HepG2 (cell line): ENCODE data around the gene NPHS1. TPM values are rescaled to one million over a fixed set of nuclear protein-coding genes. Genes with fewer than 3 reads are reported as not detected.

Experiments
- ATAC-seq: fragments of 200-7000 bp; cut with Tn5 transposase; 3 replicates; pipeline ENCODE4 v1.9.1; 2020; ENCODE audit warnings: mild to moderate bottlenecking, moderate library complexity
- BruUV-seq: library from RNA; stranded (reverse); fragments of 400-500 nt; replicated peaks from 2 replicates; lab custom pipeline; 2021; lab: Mats Ljungman, UMichigan
- CTCF ChIA-PET: fragments of 300-600 bp; formaldehyde crosslinking; extraction: SDS; loops from one replicate; lab custom pipeline; 2021; ENCODE audit warnings: low total read pairs, inconsistent platforms, low intra/inter-chr PET ratio; lab: Yijun Ruan, JAX
- POLR2A ChIA-PET: fragments of 350-600 bp; sonication (Branson Sonifier 250); formaldehyde crosslinking; loops from one replicate; lab custom pipeline; 2020; ENCODE audit warnings: antibody characterized with exemption, inconsistent platforms; lab: Yijun Ruan, JAX
- DNase-seq: peaks from one replicate; pipeline ENCODE4 v3.0.0-alpha.2; 2015; ENCODE audit warnings: low spot score
- FAIRE-seq: peaks from 3 replicates; lab custom pipeline; 2011; peaks lifted over from hg19 to GRCh38; lab: Jason Lieb, UNC
- H2AFZ ChIP-seq: one replicate; pipeline ENCODE4 v1.6.1; 2011; ENCODE audit warnings: low read length, inconsistent platforms
- H3K27ac ChIP-seq: fragments of 300-600 bp; 3 replicates; pipeline ENCODE4 v1.8.0; 2011; ENCODE audit warnings: mixed run types, mild to moderate bottlenecking, mixed read lengths, low read length, inconsistent platforms; ENCODE audit not compliant: insufficient read depth; ENCODE audit errors: extremely low read length
- H3K27me3 ChIP-seq, 2 experiments: fragments of 200-600 bp in 1 of 2; 2 replicates in 1 of 2; 3 replicates in 1 of 2; pipeline versions ENCODE4 v1.6.0 to v1.8.0; 2011; ENCODE audit warnings: low read length in 2 of 2, mild to moderate bottlenecking in 2 of 2, moderate library complexity in 2 of 2, inconsistent platforms in 1 of 2; ENCODE audit not compliant: insufficient read depth in 2 of 2, control insufficient read depth in 1 of 2
- H3K36me3 ChIP-seq, 2 experiments: fragments of 200-600 bp in 1 of 2; replicated peaks in 1 of 2; 2 replicates in 1 of 2; 3 replicates in 1 of 2; pipeline versions ENCODE4 v1.5.1 to v1.8.0; 2011; ENCODE audit warnings: low read length in 2 of 2, inconsistent platforms in 1 of 2; ENCODE audit not compliant: insufficient read depth in 2 of 2, control insufficient read depth in 1 of 2
- H3K4me1 ChIP-seq: 2 replicates; pipeline ENCODE4 v1.5.1; 2012; ENCODE audit warnings: low read length, inconsistent platforms; ENCODE audit not compliant: insufficient read depth
- H3K4me2 ChIP-seq: 2 replicates; pipeline ENCODE4 v1.6.0; 2011; ENCODE audit warnings: low read depth, low read length, inconsistent platforms
- H3K4me3 ChIP-seq, 3 experiments: fragments of 200-600 bp in 1 of 3; sonication (generic), shearing (Covaris generic) in 1 of 3; replicated peaks in 1 of 3; 2 replicates each; pipeline ENCODE4 v1.5.1; 2011 to 2016; ENCODE audit warnings: low read length in 3 of 3, inconsistent platforms in 2 of 3, low read depth in 2 of 3, mild to moderate bottlenecking in 2 of 3, control low read depth in 1 of 3, mixed read lengths in 1 of 3; ENCODE audit not compliant: insufficient read depth in 1 of 3
- H3K79me2 ChIP-seq: one replicate; pipeline ENCODE4 v1.6.1; 2011; ENCODE audit warnings: low read length, inconsistent platforms; ENCODE audit not compliant: insufficient read depth
- H3K9ac ChIP-seq: 2 replicates; pipeline ENCODE4 v1.6.0; 2011; ENCODE audit warnings: mild to moderate bottlenecking, low read depth, low read length, inconsistent platforms; ENCODE audit not compliant: insufficient read depth
- H3K9me3 ChIP-seq: 2 replicates; pipeline ENCODE4 v1.5.1; 2012; ENCODE audit warnings: mild to moderate bottlenecking, low read length
- H4K20me1 ChIP-seq: 2 replicates; pipeline ENCODE4 v1.6.0; 2011; ENCODE audit warnings: inconsistent platforms, mild to moderate bottlenecking, low read length, moderate library complexity; ENCODE audit not compliant: insufficient read depth
- ADNP ChIP-seq: sonication (generic); formaldehyde crosslinking; IDR thresholded peaks from 2 replicates; pipeline ENCODE4 v1.4.0; 2020; ENCODE audit warnings: missing genetic modification reagents
- ATF4 ChIP-seq, 2 experiments: fragments of 450-650 bp in 1 of 2; sonication (generic) in 1 of 2; formaldehyde crosslinking; IDR thresholded peaks; 2 replicates each; pipeline versions ENCODE4 v1.5.0 to v1.8.0; 2020 to 2022; ENCODE audit warnings: mild to moderate bottlenecking in 1 of 2, missing genetic modification reagents in 1 of 2
- GATA4 ChIP-seq: sonication (generic); IDR thresholded peaks from 2 replicates; pipeline ENCODE4 v1.6.1; 2016; ENCODE audit warnings: antibody characterized with exemption, low read depth, borderline replicate concordance
- GFI1 ChIP-seq: sonication (generic); formaldehyde crosslinking; IDR thresholded peaks from 2 replicates; pipeline ENCODE4 v1.5.0; 2020; ENCODE audit warnings: missing genetic modification reagents, mild to moderate bottlenecking, borderline replicate concordance
- HMGA1 ChIP-seq: sonication (generic); formaldehyde crosslinking; conservative IDR thresholded peaks from 2 replicates; pipeline ENCODE4 v1.4.0; 2020; ENCODE audit warnings: missing genetic modification reagents
- MAZ ChIP-seq, 2 experiments: sonication (generic) in 1 of 2; formaldehyde crosslinking in 1 of 2; IDR thresholded peaks; 2 replicates each; pipeline versions ENCODE4 v1.5.0 to v1.6.1; 2012 to 2020; ENCODE audit warnings: low read depth in 2 of 2, mild to moderate bottlenecking in 2 of 2, borderline replicate concordance in 1 of 2, improper control_type of control experiment in 1 of 2, low read length in 1 of 2, missing genetic modification reagents in 1 of 2, moderate library complexity in 1 of 2
- POLR2AphosphoS2 ChIP-seq: IDR thresholded peaks from 2 replicates; pipeline ENCODE4 v1.6.1; 2011; ENCODE audit warnings: low read depth, low read length, improper control_type of control experiment
- RCOR2 ChIP-seq: IDR thresholded peaks from 2 replicates; pipeline ENCODE4 v1.6.1; 2016; ENCODE audit warnings: missing biosample characterization, missing genetic modification reagents
- RFX5 ChIP-seq: IDR thresholded peaks from 2 replicates; pipeline ENCODE4 v1.6.1; 2011; ENCODE audit warnings: low read depth, low read length, improper control_type of control experiment
- SALL1 ChIP-seq: sonication (generic); formaldehyde crosslinking; IDR thresholded peaks from 2 replicates; pipeline ENCODE4 v1.8.0; 2022; ENCODE audit warnings: mild to moderate bottlenecking, missing genetic modification reagents
- SNRNP70 ChIP-seq: fragments of 200-400 bp; formaldehyde crosslinking; IDR thresholded peaks from 2 replicates; pipeline ENCODE4 v1.6.1; 2017; ENCODE audit warnings: mild to moderate bottlenecking, low read depth, low read length, moderate library complexity
- STAG1 ChIP-seq: sonication (generic); formaldehyde crosslinking; IDR thresholded peaks from 2 replicates; pipeline ENCODE4 v1.4.0; 2020; ENCODE audit warnings: missing genetic modification reagents
- TOPORS ChIP-seq: sonication (generic); formaldehyde crosslinking; IDR thresholded peaks from 2 replicates; pipeline ENCODE4 v1.8.0; 2023; ENCODE audit warnings: mild to moderate bottlenecking, missing genetic modification reagents
- ZFP82 ChIP-seq: sonication (generic); formaldehyde crosslinking; IDR thresholded peaks from 2 replicates; pipeline ENCODE4 v1.5.1; 2020; ENCODE audit warnings: mild to moderate bottlenecking, missing genetic modification reagents, borderline replicate concordance
- ZNF282 ChIP-seq: fragments of 450-650 bp; IDR thresholded peaks from 2 replicates; pipeline ENCODE4 v1.6.1; 2018; ENCODE audit not compliant: partially characterized antibody
- ZNF556 ChIP-seq: sonication (generic); formaldehyde crosslinking; IDR thresholded peaks from 2 replicates; pipeline ENCODE4 v1.4.0; 2020; ENCODE audit warnings: mild to moderate bottlenecking, missing genetic modification reagents, borderline replicate concordance
- WGBS: methylation state at CpG from one replicate; pipeline ENCODE4 v1.1.6; 2017; ENCODE audit warnings: low lambda C conversion rate; 5-methylcytosine and 5-hydroxymethylcytosine counted together
- in situ Hi-C: cut with HindIII; loops from 2 replicates; pipeline ENCODE4 v1.10.0; 2017; ENCODE audit warnings: low pct_unique_long_range_greater_than_20kb; ENCODE audit not compliant: extremely low pct_ligation_motif_present
- intact Hi-C: fragments of 100-400 bp; cut with micrococcal nuclease; formaldehyde crosslinking; loops from one replicate; pipeline ENCODE4 v1.10.0; 2022; ENCODE audit not compliant: unreplicated experiment
- polyA plus RNA-seq, 8 experiments: library from polyadenylated mRNA; depleted of rRNA in 3 of 8; stranded (reverse) in 7 of 8; unstranded in 1 of 8; fragments of >200 nt; fragmentation: Illumina TruSeq in 4 of 8; extraction: Trizol in 4 of 8; gene quantifications; 2 replicates each; pipeline versions ENCODE4 v1.2.1 to v1.2.3, GENCODE V29; 2011 to 2016; ENCODE audit warnings: low read depth in 4 of 8, missing spikeins in 1 of 8, mixed read lengths in 1 of 8; ENCODE audit not compliant: insufficient read depth in 1 of 8
- total RNA-seq, 5 experiments: library from RNA; depleted of rRNA; stranded (reverse); fragments of >200 nt; fragmentation: Illumina TruSeq; extraction: Trizol; gene quantifications; 2 replicates each; pipeline ENCODE4 v1.2.3, GENCODE V29; 2016; ENCODE audit warnings: low read depth in 1 of 5
- TF ChIP-seq, protein P1 (sequence below): sonication (generic); formaldehyde crosslinking; IDR thresholded peaks from 2 replicates; pipeline ENCODE4 v1.4.0; 2020; ENCODE audit warnings: missing genetic modification reagents
- TF ChIP-seq, protein P2 (sequence below): sonication (generic); formaldehyde crosslinking; IDR thresholded peaks from 2 replicates; pipeline ENCODE4 v1.8.0; 2022; ENCODE audit warnings: mild to moderate bottlenecking, missing genetic modification reagents, borderline replicate concordance

NPHS1 gene
- total and polyA plus RNA-seq, 2 of the 13 experiments (the other 11 are each of a cell fraction or from before 2014, with no cell fraction given), result not detected

GRCh38 chr19:35832054-35832453 is 20.2 kb downstream of the NPHS1 start:
- DNase-seq, result no peak
- Histone ChIP-seq H3K27ac (no peak overlapping the region), H3K36me3 (no peaks in the 10 kb centered on the region), H3K4me2 (no peak overlapping the region), H3K9ac (no peak overlapping the region), H3K79me2 (no peaks in the 10 kb centered on the region), H3K9me3 (no peaks in the 10 kb centered on the region), H2AFZ (no peak overlapping the region), H3K4me3 (no peak overlapping the region), H4K20me1 (0 out of 2 replicates have a peak, but pooled peaks cover 2% of the 10 kb centered on the region), H3K4me1 (peaks cover 6% of the 10 kb centered on the region; the same call in 1 of the 2 replicates), H3K27me3 (peaks cover 0 to 33% of the 10 kb centered on the region in 2 experiments; a peak in 3 of 5 replicates)
- intact Hi-C loops (no loop called here), in situ Hi-C loops (no loop called here)
- ATAC-seq, result no peak
- WGBS, result 4% methylated on average over 4 of the region's 4 CpGs
- CTCF ChIA-PET, result no interaction called here
- BruUV-seq, result no TSS peak
- no peak for FAIRE-seq
- POLR2A ChIA-PET, result no interaction called here
- TF ChIP-seq SALL1 (CRISPR knock-in tag) (no peak), ZNF556 (no peak), ZNF282 (no peak), RFX5 (no peak), SNRNP70 (no peak), ZFP82 (CRISPR knock-in tag) (no peak), ADNP (CRISPR knock-in tag) (no peak), ATF4 (CRISPR knock-in tag; IDR thresholded peaks at IDR 0.05) (no peak), TOPORS (no peak), GATA4 (no peak), GFI1 (CRISPR knock-in tag) (no peak), MAZ (IDR thresholded peaks at IDR 0.05; ENCODE audit: borderline replicate concordance, low read depth, low read length) (no peak), MAZ (CRISPR knock-in tag; IDR thresholded peaks at IDR 0.05; ENCODE audit: low read depth) (no peak), RCOR2 (CRISPR knock-in tag) (no peak), HMGA1 (CRISPR knock-in tag) (no peak), POLR2AphosphoS2 (no peak), STAG1 (no peak)
- TF ChIP-seq, protein P1, sequence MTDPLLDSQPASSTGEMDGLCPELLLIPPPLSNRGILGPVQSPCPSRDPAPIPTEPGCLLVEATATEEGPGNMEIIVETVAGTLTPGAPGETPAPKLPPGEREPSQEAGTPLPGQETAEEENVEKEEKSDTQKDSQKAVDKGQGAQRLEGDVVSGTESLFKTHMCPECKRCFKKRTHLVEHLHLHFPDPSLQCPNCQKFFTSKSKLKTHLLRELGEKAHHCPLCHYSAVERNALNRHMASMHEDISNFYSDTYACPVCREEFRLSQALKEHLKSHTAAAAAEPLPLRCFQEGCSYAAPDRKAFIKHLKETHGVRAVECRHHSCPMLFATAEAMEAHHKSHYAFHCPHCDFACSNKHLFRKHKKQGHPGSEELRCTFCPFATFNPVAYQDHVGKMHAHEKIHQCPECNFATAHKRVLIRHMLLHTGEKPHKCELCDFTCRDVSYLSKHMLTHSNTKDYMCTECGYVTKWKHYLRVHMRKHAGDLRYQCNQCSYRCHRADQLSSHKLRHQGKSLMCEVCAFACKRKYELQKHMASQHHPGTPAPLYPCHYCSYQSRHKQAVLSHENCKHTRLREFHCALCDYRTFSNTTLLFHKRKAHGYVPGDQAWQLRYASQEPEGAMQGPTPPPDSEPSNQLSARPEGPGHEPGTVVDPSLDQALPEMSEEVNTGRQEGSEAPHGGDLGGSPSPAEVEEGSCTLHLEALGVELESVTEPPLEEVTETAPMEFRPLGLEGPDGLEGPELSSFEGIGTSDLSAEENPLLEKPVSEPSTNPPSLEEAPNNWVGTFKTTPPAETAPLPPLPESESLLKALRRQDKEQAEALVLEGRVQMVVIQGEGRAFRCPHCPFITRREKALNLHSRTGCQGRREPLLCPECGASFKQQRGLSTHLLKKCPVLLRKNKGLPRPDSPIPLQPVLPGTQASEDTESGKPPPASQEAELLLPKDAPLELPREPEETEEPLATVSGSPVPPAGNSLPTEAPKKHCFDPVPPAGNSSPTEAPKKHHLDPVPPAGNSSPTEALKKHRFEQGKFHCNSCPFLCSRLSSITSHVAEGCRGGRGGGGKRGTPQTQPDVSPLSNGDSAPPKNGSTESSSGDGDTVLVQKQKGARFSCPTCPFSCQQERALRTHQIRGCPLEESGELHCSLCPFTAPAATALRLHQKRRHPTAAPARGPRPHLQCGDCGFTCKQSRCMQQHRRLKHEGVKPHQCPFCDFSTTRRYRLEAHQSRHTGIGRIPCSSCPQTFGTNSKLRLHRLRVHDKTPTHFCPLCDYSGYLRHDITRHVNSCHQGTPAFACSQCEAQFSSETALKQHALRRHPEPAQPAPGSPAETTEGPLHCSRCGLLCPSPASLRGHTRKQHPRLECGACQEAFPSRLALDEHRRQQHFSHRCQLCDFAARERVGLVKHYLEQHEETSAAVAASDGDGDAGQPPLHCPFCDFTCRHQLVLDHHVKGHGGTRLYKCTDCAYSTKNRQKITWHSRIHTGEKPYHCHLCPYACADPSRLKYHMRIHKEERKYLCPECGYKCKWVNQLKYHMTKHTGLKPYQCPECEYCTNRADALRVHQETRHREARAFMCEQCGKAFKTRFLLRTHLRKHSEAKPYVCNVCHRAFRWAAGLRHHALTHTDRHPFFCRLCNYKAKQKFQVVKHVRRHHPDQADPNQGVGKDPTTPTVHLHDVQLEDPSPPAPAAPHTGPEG (CRISPR knock-in tag), result no peak
- TF ChIP-seq, protein P2, sequence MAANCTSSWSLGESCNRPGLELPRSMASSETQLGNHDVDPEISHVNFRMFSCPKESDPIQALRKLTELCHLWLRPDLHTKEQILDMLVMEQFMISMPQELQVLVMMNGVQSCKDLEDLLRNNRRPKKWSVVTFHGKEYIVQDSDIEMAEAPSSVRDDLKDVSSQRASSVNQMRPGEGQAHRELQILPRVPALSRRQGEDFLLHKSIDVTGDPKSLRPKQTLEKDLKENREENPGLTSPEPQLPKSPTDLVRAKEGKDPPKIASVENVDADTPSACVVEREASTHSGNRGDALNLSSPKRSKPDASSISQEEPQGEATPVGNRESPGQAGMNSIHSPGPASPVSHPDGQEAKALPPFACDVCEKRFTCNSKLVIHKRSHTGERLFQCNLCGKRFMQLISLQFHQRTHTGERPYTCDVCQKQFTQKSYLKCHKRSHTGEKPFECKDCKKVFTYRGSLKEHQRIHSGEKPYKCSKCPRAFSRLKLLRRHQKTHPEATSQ (CRISPR knock-in tag), result no peak
